Effector CD4-positive, alpha-beta T cell (primary cell): ENCODE results near the gene ITGAL.

Experiments
- DNase-seq: peaks from one replicate; pipeline ENCODE4 v3.0.0-alpha.2; 2020

ITGAL gene

GRCh38 chr16:30548416-30549253 lies 76.1 kb downstream of the ITGAL start:
- DNase-seq, result no peak

DNA sequence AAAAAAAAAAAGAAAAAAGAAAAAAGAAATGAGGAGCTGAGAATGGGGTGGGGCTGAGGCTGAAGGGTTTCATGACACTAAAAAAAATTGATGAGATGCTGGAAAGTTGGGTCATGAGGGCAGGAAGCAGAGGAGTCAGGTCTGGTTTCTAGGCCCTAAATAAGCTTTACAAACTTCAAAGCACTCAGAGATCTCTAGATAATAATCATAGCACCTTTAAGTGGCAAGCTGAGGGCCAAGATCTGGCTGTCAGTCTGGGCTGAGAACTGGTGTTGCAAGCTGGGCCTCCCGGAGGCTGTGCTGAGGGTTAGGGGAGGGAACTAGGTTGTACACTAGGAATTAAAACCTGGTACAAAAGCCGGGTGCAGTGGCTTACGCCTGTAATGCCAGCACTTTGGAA lies 79.2 kb downstream of the ITGAL start:
- peak; percentile 66 for DNase-seq

DNA sequence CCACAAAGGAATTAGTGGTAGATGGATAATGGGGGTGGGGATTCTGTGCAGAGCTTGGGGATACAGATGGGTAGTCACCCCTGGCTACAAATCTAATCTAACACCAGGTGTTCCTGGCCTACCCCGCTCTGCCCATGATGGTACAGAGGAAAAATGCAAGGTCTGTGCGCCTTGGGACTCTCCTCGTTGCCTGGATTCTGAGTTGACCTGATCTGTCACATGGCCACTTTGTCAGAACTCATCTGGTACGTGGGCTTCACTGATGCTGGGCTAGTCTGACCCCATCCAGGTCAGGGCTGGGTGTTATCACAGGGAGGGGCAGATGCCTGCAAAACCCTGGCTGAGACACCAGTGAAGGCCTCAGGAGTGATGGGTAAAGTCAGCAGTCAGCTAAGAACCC lies 80.4 kb downstream of the ITGAL start:
- no peak for DNase-seq

DNA sequence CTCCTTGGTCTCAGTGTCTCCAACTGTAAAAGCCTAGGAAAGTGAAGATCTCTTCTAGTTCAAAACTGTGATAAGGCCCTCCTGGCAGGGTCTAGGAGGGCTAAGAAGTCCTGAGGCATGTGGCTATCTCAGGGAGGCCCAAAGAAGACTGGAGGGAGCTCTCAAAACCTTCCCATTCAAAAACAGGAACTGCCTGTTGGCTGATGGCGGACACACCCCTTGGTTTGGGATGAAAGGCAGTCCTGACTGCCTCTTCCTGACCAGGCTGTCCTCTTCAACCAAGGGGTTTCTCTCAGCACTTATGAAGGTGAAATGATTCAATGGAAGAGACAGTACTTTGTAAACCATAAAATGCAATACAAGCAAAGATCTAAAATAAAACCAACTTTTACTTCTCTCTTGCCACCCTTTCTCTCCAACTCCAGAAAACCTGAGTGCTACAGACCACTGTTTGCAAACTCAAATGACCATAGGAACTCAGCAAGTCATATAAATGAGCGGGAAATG lies 80.9 kb downstream of the ITGAL start:
- no peak for DNase-seq

- DNase-seq, result no peak
These were observed 82.2 kb downstream of the ITGAL start for GRCh38 chr16:30554557-30555314.

DNA sequence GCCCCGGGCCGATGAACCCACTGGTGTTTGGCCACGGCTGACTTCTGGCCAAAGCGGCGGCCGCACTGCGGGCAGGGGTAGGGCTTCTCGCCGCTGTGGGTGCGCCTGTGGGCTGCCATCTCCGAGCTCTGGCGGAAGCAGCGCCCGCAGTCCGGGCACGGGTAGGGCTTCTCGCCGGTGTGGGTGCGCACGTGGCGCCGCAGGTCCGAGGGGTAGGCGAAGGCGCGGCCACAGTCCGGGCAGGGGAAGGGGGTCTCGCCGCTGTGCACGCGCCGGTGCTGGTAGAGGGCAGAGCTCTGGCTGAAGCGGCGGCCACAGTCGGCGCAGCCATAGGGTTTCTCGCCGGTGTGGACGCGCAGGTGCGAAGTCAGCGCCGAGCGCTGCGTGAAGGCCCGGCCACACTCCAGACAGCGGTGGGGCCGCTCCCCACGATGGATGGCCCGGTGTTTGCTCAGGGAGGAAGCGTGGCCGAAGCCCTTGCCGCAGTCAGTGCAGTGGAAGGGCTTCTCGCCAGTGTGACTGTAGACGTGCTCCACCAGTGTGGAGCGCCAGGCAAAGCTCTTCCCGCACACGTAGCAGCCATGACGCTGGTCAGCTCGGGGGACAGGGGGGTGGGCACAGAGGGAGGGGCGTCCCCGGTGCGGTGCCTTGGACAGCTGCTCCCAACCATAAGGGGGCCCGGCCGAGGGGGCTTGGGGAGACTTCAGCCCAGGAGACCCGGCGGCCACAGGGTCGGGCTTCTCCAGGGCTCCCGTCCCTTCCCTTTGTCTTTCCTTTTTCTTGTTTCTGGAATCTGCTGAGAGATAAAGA lies 83.0 kb downstream of the ITGAL start:
- no peak for DNase-seq

- DNase-seq, result no peak
These were observed 83.6 kb downstream of the ITGAL start for GRCh38 chr16:30556125-30556473.

GRCh38 chr16:30557707-30557956 lies 85.1 kb downstream of the ITGAL start:
- no peak for DNase-seq

DNA sequence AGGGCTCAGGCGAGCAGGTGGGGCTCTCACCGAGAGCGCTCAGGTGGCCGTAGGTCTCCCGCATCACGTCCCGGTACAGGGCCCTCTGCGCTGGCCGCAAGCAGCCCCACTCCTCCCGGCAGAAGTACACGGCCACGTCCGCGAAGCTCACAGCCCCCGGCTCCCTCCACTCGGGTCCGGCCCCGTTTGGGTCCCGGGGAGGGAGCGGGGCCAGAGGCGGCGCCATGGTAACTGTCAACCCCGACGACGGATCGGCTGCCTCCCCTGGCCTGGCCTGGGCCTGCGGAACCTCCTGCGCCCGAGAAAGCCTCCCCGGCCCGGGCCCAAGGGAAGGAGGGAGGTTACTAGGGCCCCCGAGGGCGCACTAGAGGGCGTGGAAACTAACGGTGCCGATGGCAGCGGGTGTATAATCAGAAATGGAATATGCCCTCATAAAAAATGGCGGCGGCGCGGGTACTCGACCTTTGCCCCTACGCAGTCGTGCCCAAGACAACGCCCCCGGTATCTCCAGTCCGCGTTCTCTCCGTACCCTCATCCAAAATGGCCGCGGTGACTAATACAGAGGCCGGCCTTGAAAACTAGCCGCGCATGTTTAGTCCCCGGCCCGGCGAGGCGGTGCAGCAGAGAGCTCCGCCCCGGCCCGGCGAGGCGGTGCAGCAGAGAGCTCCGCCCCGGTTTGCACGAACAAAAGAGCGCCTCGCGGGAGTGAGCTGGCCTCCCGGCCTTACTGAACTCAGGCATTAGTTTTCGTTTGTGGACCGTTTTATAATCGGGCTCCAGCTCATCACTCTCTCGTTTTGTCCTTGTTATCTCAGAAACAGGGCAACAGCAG lies 85.6 kb downstream of the ITGAL start, which contains the start of gene ZNF764:
Gene ZNF764, minus strand, starts transcription at position 418 of the 832 bp plus-strand sequence. Its CDS starts 192 bp downstream, at position 226.
- DNase-seq, result peak; percentile 94

DNA sequence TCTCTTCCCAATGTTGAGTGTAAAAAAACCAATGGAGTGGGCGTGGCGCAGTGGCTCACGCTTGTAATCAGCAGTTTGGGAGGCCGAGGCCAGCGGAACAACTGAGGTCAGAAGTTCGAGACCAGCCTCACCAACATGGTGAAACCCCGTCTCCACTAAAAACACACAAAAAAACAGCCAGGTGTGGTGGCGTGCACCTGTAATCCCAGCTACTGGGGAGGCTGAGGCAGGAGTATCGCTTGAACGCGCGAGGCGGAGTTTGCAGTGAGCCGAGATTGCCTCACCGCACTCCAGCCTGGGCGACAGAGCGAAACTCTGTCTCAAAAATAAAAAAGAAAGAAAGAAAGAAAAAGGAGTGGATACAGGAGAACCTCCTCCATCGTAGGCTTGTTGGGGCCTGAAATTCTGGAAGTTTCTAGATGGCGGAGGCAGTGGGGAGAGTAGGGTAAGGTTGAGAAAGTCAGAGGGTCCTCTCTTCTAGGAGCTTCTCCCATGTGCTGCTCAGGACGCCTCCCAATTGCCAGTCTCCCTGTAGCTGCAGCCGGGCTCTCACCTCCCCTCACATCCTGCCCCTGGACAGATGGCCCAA lies 86.3 kb downstream of the ITGAL start:
- DNase-seq, result no peak

DNA sequence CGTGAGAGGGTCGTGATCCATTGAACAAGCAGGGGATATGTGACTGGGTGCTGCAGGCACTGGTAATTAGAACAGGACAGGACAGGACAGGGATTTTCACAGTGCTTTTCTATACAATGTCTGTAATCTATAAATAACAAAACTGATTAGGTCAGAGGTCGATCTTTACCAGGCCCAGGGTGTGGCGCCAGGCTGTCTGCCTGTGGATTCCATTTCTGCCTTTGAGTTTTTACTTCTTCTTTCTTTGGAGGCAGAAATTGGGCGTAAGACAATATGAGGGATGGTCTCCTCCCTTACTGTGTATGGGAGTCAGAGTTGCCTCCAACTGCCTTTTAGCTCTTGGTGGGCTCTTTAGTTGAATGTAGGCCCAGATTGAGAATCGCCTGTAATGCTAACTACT lies 87.1 kb downstream of the ITGAL start:
- no peak for DNase-seq

DNA sequence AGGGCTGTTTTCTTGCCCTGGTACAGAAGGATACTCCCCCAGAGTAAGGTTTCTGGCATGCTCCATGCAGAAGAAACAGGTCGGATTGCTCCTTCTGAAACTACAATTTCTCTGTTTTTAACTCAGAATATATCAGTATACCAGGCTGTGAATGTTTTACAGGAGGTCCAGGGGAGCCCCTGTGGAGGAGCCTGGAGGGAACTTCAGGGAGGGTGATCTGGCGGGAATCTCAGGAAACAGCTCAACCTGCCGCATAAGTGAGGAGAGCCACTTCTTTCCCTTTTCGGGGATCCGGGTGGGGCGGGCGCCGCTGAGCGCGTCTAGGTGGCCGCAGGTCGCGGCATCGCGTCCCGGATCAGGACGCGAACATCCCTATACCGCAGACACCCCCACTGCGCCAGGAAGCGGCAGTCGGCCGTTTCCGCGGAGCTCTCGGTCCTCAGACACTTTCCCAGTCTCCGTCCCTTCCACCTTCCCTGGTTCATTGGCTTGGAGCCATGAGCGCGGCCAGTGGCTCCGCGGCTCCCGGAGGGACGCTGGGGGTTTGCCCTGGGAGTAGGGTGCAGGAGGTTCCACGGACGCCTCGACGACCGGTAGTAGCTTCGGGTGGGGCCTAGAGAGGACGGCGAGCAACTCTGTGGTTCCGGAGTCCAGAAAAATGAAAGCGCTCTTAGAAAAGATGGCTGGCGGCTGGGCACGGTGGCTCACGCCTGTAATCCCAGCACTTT lies 88.7 kb downstream of the ITGAL start:
- DNase-seq, result no peak

GRCh38 chr16:30562021-30562420 lies 89.5 kb downstream of the ITGAL start:
- DNase-seq, result no peak

DNA sequence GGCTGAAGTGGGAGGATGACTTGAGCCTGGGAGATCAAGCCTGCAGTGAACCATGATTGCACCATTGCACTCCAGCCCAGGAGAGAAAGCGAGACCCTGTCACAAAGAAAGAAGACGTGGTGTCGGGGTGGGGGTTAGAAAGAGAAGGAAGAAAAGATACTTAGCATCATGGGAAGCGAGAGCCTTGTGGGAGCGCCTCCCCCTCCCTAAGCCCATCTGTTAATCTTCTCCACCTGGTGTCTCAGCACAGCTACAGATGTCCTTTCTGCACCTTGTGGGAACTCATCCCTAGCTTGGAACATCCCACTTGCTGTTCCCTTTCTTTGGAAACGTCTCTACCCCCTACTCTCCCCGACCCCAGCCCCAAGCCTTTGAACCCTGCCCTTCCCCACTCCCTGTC lies 93.0 kb downstream of the ITGAL start:
- DNase-seq, result no peak

- DNase-seq, result no peak
These were observed 93.4 kb downstream of the ITGAL start for GRCh38 chr16:30565984-30566383.

- no peak for DNase-seq
These were observed 94.0 kb downstream of the ITGAL start for GRCh38 chr16:30566531-30566930.

DNA sequence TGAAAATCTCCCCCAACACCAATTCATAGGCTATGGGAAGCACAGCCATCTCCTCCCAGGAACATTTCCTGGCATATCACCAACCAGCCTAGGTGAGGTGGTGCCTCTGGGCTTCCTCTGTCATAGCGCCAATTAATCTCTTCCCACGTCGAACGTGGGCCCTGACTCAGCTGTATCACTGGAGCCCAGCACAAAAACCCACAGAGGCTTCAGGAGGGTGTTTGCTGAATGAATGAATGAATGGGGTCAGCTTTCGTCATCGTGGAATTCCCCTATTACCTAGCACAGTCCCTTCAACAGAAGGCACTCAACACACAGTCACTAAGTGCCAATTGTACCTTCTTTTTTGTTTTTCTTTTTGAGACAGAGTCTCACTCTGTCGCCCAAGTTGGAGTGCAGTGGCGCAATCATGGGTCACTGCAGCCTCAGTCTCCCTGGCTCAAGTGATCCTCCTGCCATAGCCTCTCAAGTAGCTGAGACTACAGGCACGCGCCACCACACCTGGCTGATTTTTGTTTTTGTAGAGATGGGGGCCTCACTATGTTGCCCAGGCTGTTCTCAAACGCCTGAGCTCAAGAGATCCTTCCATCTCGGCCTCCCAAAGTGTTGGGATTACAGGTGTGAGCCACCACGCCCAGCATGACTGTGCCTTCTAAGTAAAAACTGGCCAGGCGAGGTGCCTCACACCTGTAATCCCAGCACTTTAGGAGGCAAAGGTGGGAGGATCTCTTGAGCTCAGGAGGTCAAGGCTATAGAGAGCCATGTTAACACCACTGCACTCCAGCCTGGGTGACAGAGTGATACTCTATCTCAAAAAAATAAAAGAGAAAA lies 94.8 kb downstream of the ITGAL start:
- peak; percentile 51 for DNase-seq

- peak; percentile 34 for DNase-seq
These were observed 95.6 kb downstream of the ITGAL start for GRCh38 chr16:30567991-30568638.

- no peak for DNase-seq
These were observed 96.7 kb downstream of the ITGAL start for GRCh38 chr16:30569281-30569680.
